GM23338 (cell line): Measurements from ENCODE around the gene MLF1. TPM values are rescaled to one million over a fixed set of nuclear protein-coding genes. Genes with fewer than 3 reads are reported as not detected.
A peak's percentile ranks its signal among the peaks of the same experiment; 100 is the strongest.

Source experiments
- ATAC-seq: fragments of 200-7000 bp; cut with Tn5 transposase; 3 replicates; pipeline ENCODE4 v1.9.1; 2020
- DNase-seq: peaks from one replicate; pipeline ENCODE4 v3.0.0-alpha.2; 2015; ENCODE audit warnings: low spot score
- H2AFZ ChIP-seq: fragments of 200-600 bp; sonication (generic); 2 replicates; pipeline ENCODE4 v1.8.0; 2016; ENCODE audit warnings: antibody characterized with exemption, mild to moderate bottlenecking, moderate library complexity
- H3F3A ChIP-seq: fragments of 200-600 bp; sonication (generic); replicated peaks from 2 replicates; pipeline ENCODE4 v1.8.0; 2017; ENCODE audit warnings: antibody characterized with exemption, mixed run types, low read depth
- H3K27ac ChIP-seq: fragments of 200-600 bp; sonication (generic); 2 replicates; pipeline ENCODE4 v1.6.1; 2016; ENCODE audit warnings: low read depth
- H3K27me3 ChIP-seq: fragments of 200-600 bp; sonication (generic); 2 replicates; pipeline ENCODE4 v1.8.0; 2016; ENCODE audit warnings: mild to moderate bottlenecking, mixed run types, moderate library complexity; ENCODE audit not compliant: insufficient read depth
- H3K36me3 ChIP-seq: fragments of 200-600 bp; sonication (generic); 2 replicates; pipeline ENCODE4 v1.8.0; 2016; ENCODE audit warnings: mild to moderate bottlenecking; ENCODE audit not compliant: insufficient read depth
- H3K4me1 ChIP-seq: fragments of 200-600 bp; sonication (generic); 2 replicates; pipeline ENCODE4 v1.8.0; 2016; ENCODE audit warnings: mild to moderate bottlenecking, moderate library complexity; ENCODE audit not compliant: insufficient read depth
- H3K4me2 ChIP-seq: fragments of 200-600 bp; sonication (generic); 2 replicates; pipeline ENCODE4 v1.7.1; 2017; ENCODE audit warnings: mixed run types
- H3K4me3 ChIP-seq: fragments of 200-600 bp; sonication (generic); 2 replicates; pipeline ENCODE4 v1.6.1; 2016; ENCODE audit warnings: mixed run types
- H3K79me2 ChIP-seq: fragments of 200-600 bp; sonication (generic); replicated peaks from 2 replicates; pipeline ENCODE4 v1.8.0; 2017; ENCODE audit warnings: mild to moderate bottlenecking; ENCODE audit not compliant: insufficient read depth
- H3K9me2 ChIP-seq: fragments of 200-600 bp; sonication (generic); 2 replicates; pipeline ENCODE4 v1.8.0; 2017; ENCODE audit not compliant: insufficient read depth
- H4K20me1 ChIP-seq: fragments of 200-600 bp; sonication (generic); replicated peaks from 2 replicates; pipeline ENCODE4 v1.8.0; 2017; ENCODE audit warnings: mild to moderate bottlenecking; ENCODE audit not compliant: insufficient read depth
- H3K27ac Mint-ChIP-seq: 2 replicates; pipeline ENCODE4 v1.8.0; 2020; ENCODE audit warnings: inconsistent platforms, mild to moderate bottlenecking, moderate library complexity, mixed read lengths
- H3K27me3 Mint-ChIP-seq: 3 replicates; pipeline ENCODE4 v1.8.0; 2022; ENCODE audit warnings: low read depth, mild to moderate bottlenecking, moderate library complexity, mixed read lengths, inconsistent platforms; ENCODE audit not compliant: insufficient read depth, poor library complexity
- H3K36me3 Mint-ChIP-seq: 3 replicates; pipeline ENCODE4 v1.8.0; 2021; ENCODE audit warnings: low read depth, mild to moderate bottlenecking, inconsistent platforms, moderate library complexity, mixed read lengths
- H3K4me1 Mint-ChIP-seq: 3 replicates; pipeline ENCODE4 v1.8.0; 2020; ENCODE audit warnings: mild to moderate bottlenecking, inconsistent platforms, mixed read lengths
- H3K4me3 Mint-ChIP-seq: 3 replicates; pipeline ENCODE4 v1.8.0; 2021; ENCODE audit warnings: moderate library complexity, mild to moderate bottlenecking, inconsistent platforms, mixed read lengths
- H3K9me3 Mint-ChIP-seq: 3 replicates; pipeline ENCODE4 v1.8.0; 2020; ENCODE audit warnings: moderate library complexity, mild to moderate bottlenecking, inconsistent platforms, mixed read lengths
- CREB1 ChIP-seq: fragments of 250-450 bp; sonication (Bioruptor Pico); IDR thresholded peaks from 2 replicates; pipeline ENCODE4 v1.5.0; 2020; ENCODE audit warnings: low read depth, mild to moderate bottlenecking, moderate library complexity
- CTCF ChIP-seq, 2 experiments: fragments of 200-600 bp in 1 of 2; sonication (generic) in 1 of 2; conservative IDR thresholded peaks; 2 replicates each; pipeline versions ENCODE4 v1.5.1 to v1.6.1; 2016 to 2017; ENCODE audit warnings: antibody characterized with exemption in 2 of 2, low read depth in 2 of 2, mild to moderate bottlenecking in 2 of 2, moderate library complexity in 1 of 2
- ETS1 ChIP-seq: IDR thresholded peaks from 2 replicates; pipeline ENCODE4 v1.6.1; 2016; ENCODE audit warnings: antibody characterized with exemption
- EZH2phosphoT487 ChIP-seq: fragments of 200-600 bp; sonication (generic); IDR thresholded peaks from one replicate; pipeline ENCODE4 v1.8.1; 2018; ENCODE audit warnings: antibody characterized with exemption; ENCODE audit not compliant: unreplicated experiment
- JUNB ChIP-seq: IDR thresholded peaks from one replicate; pipeline ENCODE4 v1.6.1; 2016; ENCODE audit warnings: antibody characterized with exemption; ENCODE audit not compliant: unreplicated experiment
- NANOG ChIP-seq: IDR thresholded peaks from 2 replicates; pipeline ENCODE4 v1.6.1; 2016; ENCODE audit warnings: antibody characterized with exemption, borderline replicate concordance
- POLR2AphosphoS5 ChIP-seq: IDR thresholded peaks from 2 replicates; pipeline ENCODE4 v1.6.1; 2016; ENCODE audit warnings: antibody characterized with exemption, low read depth
- REST ChIP-seq: IDR thresholded peaks from one replicate; pipeline ENCODE4 v1.6.1; 2018; ENCODE audit warnings: antibody characterized with exemption; ENCODE audit not compliant: unreplicated experiment
- ZNF114 ChIP-seq: fragments of 250-450 bp; sonication (Bioruptor Pico); IDR thresholded peaks from 2 replicates; pipeline ENCODE4 v1.5.0; 2020; ENCODE audit warnings: mild to moderate bottlenecking, moderate library complexity
- ZNF331 ChIP-seq: fragments of 250-450 bp; sonication (Bioruptor Pico); IDR thresholded peaks from 2 replicates; pipeline ENCODE4 v1.5.0; 2020; ENCODE audit warnings: low read depth, mild to moderate bottlenecking, moderate library complexity
- polyA plus RNA-seq: library from polyadenylated mRNA; unstranded; fragments of >200 nt; fragmentation: Nextera tagmentation; extraction: Ambion mirVana; gene quantifications from 2 replicates; pipeline ENCODE4 v1.2.1, GENCODE V29; 2016
- total RNA-seq: library from RNA; depleted of rRNA; stranded (reverse); fragments of >200 nt; shearing (Covaris generic); gene quantifications from 2 replicates; pipeline ENCODE4 v1.2.3, GENCODE V29; 2014

The MLF1 gene
- total and polyA plus RNA-seq, 2 experiments from 2014 or later = 36.6 to 63.6 TPM

GRCh38 chr3:158644345-158644908, 73.4 kb downstream of the MLF1 start, which contains the start of gene GFM1:
Gene GFM1 (plus strand): TSS chr3:158644527. CDS start chr3:158644635, 108 bp downstream.
- ATAC-seq (peak; percentile 97), DNase-seq (peak; percentile 98)
- Histone ChIP-seq H3K27me3 (no peaks in the 10 kb centered on the region), H3K4me2 (peak within 1 kb of the TSS; percentile 86), H3F3A (no peaks in the 10 kb centered on the region), H4K20me1 (0 out of 2 replicates have a peak, but pooled peaks cover 3% of the 10 kb centered on the region), H3K36me3 (peaks cover 17% of the 10 kb centered on the region), H3K27ac (peak within 1 kb of the TSS; percentile 82), H3K4me3 (peak within 1 kb of the TSS; percentile 83), H2AFZ (peak within 1 kb of the TSS; percentile 64), H3K9me2 (no peaks in the 10 kb centered on the region), H3K79me2 (peaks cover 38% of the 10 kb centered on the region), H3K4me1 (peaks cover 4% of the 10 kb centered on the region; the same call in 1 of the 2 replicates)
- H3K27me3 Mint-ChIP-seq = no peaks in the 10 kb centered on the region
- peaks cover 5% of the 10 kb centered on the region; the same call in 2 of the 3 replicates for H3K4me1 Mint-ChIP-seq
- TF ChIP-seq ZNF331 (CRISPR knock-in tag) (no peak), REST (no peak), POLR2AphosphoS5 (peak; percentile 71), CTCF (conservative IDR thresholded peaks at IDR 0.05; ENCODE audit: low read depth in 2 of 2) (peak; percentile 64 to 96), CREB1 (CRISPR knock-in tag) (peak; percentile 67), ETS1 (peak; percentile 93)
- H3K36me3 Mint-ChIP-seq = peaks cover 19% of the 10 kb centered on the region; the same call in 2 of the 3 replicates
- peak within 1 kb of the TSS; percentile 98 for H3K27ac Mint-ChIP-seq
- H3K9me3 Mint-ChIP-seq = no peaks in the 10 kb centered on the region; the same call in 2 of the 3 replicates
- peak within 1 kb of the TSS; percentile 99 for H3K4me3 Mint-ChIP-seq

GRCh38 chr3:158649791-158650190, 78.8 kb downstream of the MLF1 start:
- Mint-ChIP-seq H3K4me1 (peaks cover 3% of the 10 kb centered on the region; the same call in 2 of the 3 replicates), H3K27me3 (no peaks in the 10 kb centered on the region), H3K9me3 (no peaks in the 10 kb centered on the region), H3K36me3 (peaks cover 45% of the 10 kb centered on the region), H3K4me3 (no peak overlapping the region), H3K27ac (no peak overlapping the region)
- no peak for DNase-seq
- no peak for ATAC-seq
- 0 out of 2 replicates have a peak, but pooled peaks cover 3% of the 10 kb centered on the region for H4K20me1 ChIP-seq
- no peaks in the 10 kb centered on the region for H3F3A ChIP-seq
- peaks cover 44% of the 10 kb centered on the region for H3K36me3 ChIP-seq
- no peak overlapping the region for H2AFZ ChIP-seq
- no peak overlapping the region for H3K4me2 ChIP-seq
- no peak overlapping the region for H3K27ac ChIP-seq
- peaks cover 34% of the 10 kb centered on the region for H3K79me2 ChIP-seq
- H3K9me2 ChIP-seq = no peaks in the 10 kb centered on the region
- no peak for TF ChIP-seq NANOG
- TF ChIP-seq CREB1 (CRISPR knock-in tag) = no peak
- no peak for TF ChIP-seq REST
- TF ChIP-seq EZH2phosphoT487 = no peak
- no peak for TF ChIP-seq POLR2AphosphoS5
- no peak for TF ChIP-seq JUNB
- TF ChIP-seq CTCF (conservative IDR thresholded peaks at IDR 0.05; ENCODE audit: low read depth in 2 of 2) = no peak
- TF ChIP-seq ZNF114 = no peak
- no peaks in the 10 kb centered on the region for H3K27me3 ChIP-seq
- H3K4me3 ChIP-seq = no peak overlapping the region
- peaks cover 4% of the 10 kb centered on the region; the same call in 1 of the 2 replicates for H3K4me1 ChIP-seq
